ENCODE measurements around the gene OR51M1. TPM values are rescaled to one million over a fixed set of nuclear protein-coding genes. Genes with fewer than 3 reads are reported as not detected.

Gene OR51M1
- total and polyA plus RNA-seq, 2 of the 13 experiments (the other 11 are each of a cell fraction or from before 2014, with no cell fraction given) = not detected

DNA sequence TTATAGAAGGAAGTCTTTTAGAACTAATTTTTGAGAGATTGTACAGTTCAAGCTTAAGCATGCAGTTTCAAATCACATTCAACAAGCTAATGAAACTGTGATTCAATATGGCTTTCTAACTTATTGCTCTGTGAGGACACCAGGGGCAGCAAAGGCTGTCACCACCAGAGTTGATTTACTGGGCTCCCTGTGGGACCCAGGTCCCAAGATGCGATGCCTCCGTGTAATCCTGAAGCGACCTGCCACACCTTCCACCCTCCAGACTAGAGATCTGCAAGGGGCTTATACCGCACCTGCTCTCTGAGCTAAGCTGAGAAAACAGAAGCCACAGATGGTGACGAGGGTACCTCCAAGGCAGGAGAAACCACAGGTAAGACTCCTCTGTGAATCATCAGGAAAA, 37.4 kb downstream of the OR51M1 start:
- intact Hi-C loops (cut with micrococcal nuclease; ENCODE audit: unreplicated experiment) = no loop called here
- no peaks in the 10 kb centered on the region for H3K9me3 ChIP-seq (ENCODE audit: low read length)
- no peak overlapping the region for H3K4me3 ChIP-seq (replicated peaks in 1 of 3; ENCODE audit: insufficient read depth in 1 of 3, low read depth in 2 of 3, low read length in 3 of 3)
- no peaks in the 10 kb centered on the region for H3K4me1 ChIP-seq (ENCODE audit: insufficient read depth, low read length)
- H3K4me2 ChIP-seq (ENCODE audit: low read depth, low read length) = no peak overlapping the region
- no peak for TF ChIP-seq RXRB (CRISPR knock-in tag; IDR thresholded peaks at IDR 0.05; ENCODE audit: borderline replicate concordance)
- TF ChIP-seq NKX3-1 (CRISPR knock-in tag; IDR thresholded peaks at IDR 0.05) = no peak
- TF ChIP-seq KLF12 (CRISPR knock-in tag; IDR thresholded peaks at IDR 0.05; ENCODE audit: borderline replicate concordance) = no peak
- TF ChIP-seq PHF21A (CRISPR knock-in tag; IDR thresholded peaks at IDR 0.05) = no peak
- DNase-seq (ENCODE audit: low spot score) (no peak), ATAC-seq (no peak), FAIRE-seq (no peak)
- H2AFZ ChIP-seq (ENCODE audit: low read length) = no peak overlapping the region
- in situ Hi-C loops (cut with HindIII; ENCODE audit: extremely low pct_ligation_motif_present, low pct_unique_long_range_greater_than_20kb) = no loop called here
- no peaks in the 10 kb centered on the region for H3K36me3 ChIP-seq (replicated peaks in 1 of 2; ENCODE audit: control insufficient read depth in 1 of 2, insufficient read depth in 2 of 2, low read length in 2 of 2)
- H3K9ac ChIP-seq (ENCODE audit: insufficient read depth, low read depth, low read length) = no peak overlapping the region
- no peaks in the 10 kb centered on the region for H4K20me1 ChIP-seq (ENCODE audit: insufficient read depth, low read length)
- BruUV-seq (replicated peaks) = no TSS peak
- H3K79me2 ChIP-seq (ENCODE audit: insufficient read depth, low read length) = no peaks in the 10 kb centered on the region
- WGBS (ENCODE audit: low lambda C conversion rate) = 3% methylated on average over 5 of the region's 5 CpGs
- ChIA-PET CTCF (ENCODE audit: low intra/inter-chr PET ratio, low total read pairs) (no interaction called here), POLR2A (no interaction called here)
- 0 out of 5 replicates have a peak, but pooled peaks cover 0 to 12% of the 10 kb centered on the region in 2 experiments for H3K27me3 ChIP-seq (ENCODE audit: control insufficient read depth in 1 of 2, insufficient read depth in 2 of 2, low read length in 2 of 2)
- H3K27ac ChIP-seq (ENCODE audit: extremely low read length, insufficient read depth, low read length) = no peak overlapping the region

- no peak for FAIRE-seq
- CTCF ChIA-PET (ENCODE audit: low intra/inter-chr PET ratio, low total read pairs) = no interaction called here
- no peak within 1 kb of the TSS for H3K4me3 ChIP-seq (replicated peaks in 1 of 3; ENCODE audit: insufficient read depth in 1 of 3, low read depth in 2 of 3, low read length in 3 of 3)
- no peak within 1 kb of the TSS for H3K4me2 ChIP-seq (ENCODE audit: low read depth, low read length)
- BruUV-seq (replicated peaks) = no TSS peak
- H3K9me3 ChIP-seq (ENCODE audit: low read length) = no peaks in the 10 kb centered on the region
- DNase-seq (ENCODE audit: low spot score) = no peak
- H3K27ac ChIP-seq (ENCODE audit: extremely low read length, insufficient read depth, low read length) = no peak within 1 kb of the TSS
- H2AFZ ChIP-seq (ENCODE audit: low read length) = no peak within 1 kb of the TSS
- no peaks in the 10 kb centered on the region for H4K20me1 ChIP-seq (ENCODE audit: insufficient read depth, low read length)
- no peak for TF ChIP-seq GPN1 (CRISPR knock-in tag; IDR thresholded peaks at IDR 0.05; ENCODE audit: borderline replicate concordance)
- TF ChIP-seq BRCA1 (CRISPR knock-in tag; IDR thresholded peaks at IDR 0.05) = no peak
- intact Hi-C loops (cut with micrococcal nuclease; ENCODE audit: unreplicated experiment) = no loop called here
- ATAC-seq = no peak
- no peaks in the 10 kb centered on the region for H3K79me2 ChIP-seq (ENCODE audit: insufficient read depth, low read length)
- no peak within 1 kb of the TSS for H3K9ac ChIP-seq (ENCODE audit: insufficient read depth, low read depth, low read length)
- WGBS (ENCODE audit: low lambda C conversion rate) = 24% methylated on average over 1 of the region's 1 CpG
- in situ Hi-C loops (cut with HindIII; ENCODE audit: extremely low pct_ligation_motif_present, low pct_unique_long_range_greater_than_20kb) = no loop called here
- no peaks in the 10 kb centered on the region for H3K36me3 ChIP-seq (replicated peaks in 1 of 2; ENCODE audit: control insufficient read depth in 1 of 2, insufficient read depth in 2 of 2, low read length in 2 of 2)
- POLR2A ChIA-PET = no interaction called here
- 0 out of 5 replicates have a peak, but pooled peaks cover 0 to 12% of the 10 kb centered on the region in 2 experiments for H3K27me3 ChIP-seq (ENCODE audit: control insufficient read depth in 1 of 2, insufficient read depth in 2 of 2, low read length in 2 of 2)
- H3K4me1 ChIP-seq (ENCODE audit: insufficient read depth, low read length) = no peaks in the 10 kb centered on the region
Observed at GRCh38 chr11:5421811-5422210, 38.2 kb downstream of the OR51M1 start, which contains the start of gene OR51Q1. Gene OR51Q1, plus strand, starts transcription at chr11:5422111. Its CDS starts 90 bp downstream, at chr11:5422201.

Measured in HepG2 (cell line).